ENCODE data around the gene NDUFB2. TPM values are rescaled to one million over a fixed set of nuclear protein-coding genes. Genes with fewer than 3 reads are reported as not detected.

NDUFB2 gene
- polyA plus RNA-seq, 1 donor from 2014 or later: 745 TPM

DNA sequence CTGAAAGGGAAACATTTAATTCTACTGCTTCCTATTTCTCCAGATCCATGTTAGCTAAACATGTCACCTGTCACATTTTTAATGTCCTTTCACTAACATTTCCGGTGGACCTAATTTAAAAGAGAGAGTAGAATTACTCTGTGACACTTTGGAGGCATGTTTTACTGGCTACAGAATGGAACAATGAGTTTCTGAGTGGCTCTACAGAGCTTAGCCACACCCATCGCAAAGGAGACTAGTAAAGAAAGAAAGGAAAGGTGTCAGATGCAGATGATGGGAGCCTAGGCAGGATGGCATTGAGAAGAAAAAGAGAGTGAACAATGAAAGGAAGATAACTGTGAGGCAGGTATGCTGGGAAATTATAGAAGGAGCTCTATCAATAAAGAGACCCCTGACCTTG is 35.9 kb downstream of the NDUFB2 start:
- TF ChIP-seq TAF1 (IDR thresholded peaks at IDR 0.05; ENCODE audit: low read depth) (no peak), EZH2 (IDR thresholded peaks at IDR 0.05; ENCODE audit: borderline replicate concordance, insufficient read depth, low read length, poor library complexity, severe bottlenecking) (no peak), SMC3 (conservative IDR thresholded peaks at IDR 0.05; ENCODE audit: poor library complexity) (no peak), MXI1 (conservative IDR thresholded peaks at IDR 0.05; ENCODE audit: poor library complexity, severe bottlenecking) (no peak), REST (IDR thresholded peaks at IDR 0.05; ENCODE audit: borderline replicate concordance) (no peak), POLR2AphosphoS5 (IDR thresholded peaks at IDR 0.05) (no peak), EP300 (conservative IDR thresholded peaks at IDR 0.05; ENCODE audit: poor library complexity, severe bottlenecking) (no peak)
- TF ChIP-seq, protein P1, sequence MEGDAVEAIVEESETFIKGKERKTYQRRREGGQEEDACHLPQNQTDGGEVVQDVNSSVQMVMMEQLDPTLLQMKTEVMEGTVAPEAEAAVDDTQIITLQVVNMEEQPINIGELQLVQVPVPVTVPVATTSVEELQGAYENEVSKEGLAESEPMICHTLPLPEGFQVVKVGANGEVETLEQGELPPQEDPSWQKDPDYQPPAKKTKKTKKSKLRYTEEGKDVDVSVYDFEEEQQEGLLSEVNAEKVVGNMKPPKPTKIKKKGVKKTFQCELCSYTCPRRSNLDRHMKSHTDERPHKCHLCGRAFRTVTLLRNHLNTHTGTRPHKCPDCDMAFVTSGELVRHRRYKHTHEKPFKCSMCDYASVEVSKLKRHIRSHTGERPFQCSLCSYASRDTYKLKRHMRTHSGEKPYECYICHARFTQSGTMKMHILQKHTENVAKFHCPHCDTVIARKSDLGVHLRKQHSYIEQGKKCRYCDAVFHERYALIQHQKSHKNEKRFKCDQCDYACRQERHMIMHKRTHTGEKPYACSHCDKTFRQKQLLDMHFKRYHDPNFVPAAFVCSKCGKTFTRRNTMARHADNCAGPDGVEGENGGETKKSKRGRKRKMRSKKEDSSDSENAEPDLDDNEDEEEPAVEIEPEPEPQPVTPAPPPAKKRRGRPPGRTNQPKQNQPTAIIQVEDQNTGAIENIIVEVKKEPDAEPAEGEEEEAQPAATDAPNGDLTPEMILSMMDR (IDR thresholded peaks at IDR 0.05; ENCODE audit: poor library complexity, severe bottlenecking): no peak
- no peak overlapping the region for H2AFZ ChIP-seq (ENCODE audit: low read depth, low read length)
- no peak overlapping the region for H3K4me3 ChIP-seq (ENCODE audit: low read length)
- H3K9me2 ChIP-seq (ENCODE audit: insufficient read depth, low read length): no peaks in the 10 kb centered on the region
- no peak overlapping the region for H3K9ac ChIP-seq (ENCODE audit: low read length)
- H3K36me3 ChIP-seq (ENCODE audit: insufficient read depth, low read length): no peaks in the 10 kb centered on the region
- H3K4me2 ChIP-seq (ENCODE audit: low read length): no peak overlapping the region
- H3K27ac ChIP-seq (ENCODE audit: low read length): no peak overlapping the region
- no peaks in the 10 kb centered on the region for H3K79me2 ChIP-seq (replicated peaks; ENCODE audit: insufficient read depth, low read length)
- no peaks in the 10 kb centered on the region for H3F3A ChIP-seq (ENCODE audit: insufficient read depth, low read length, poor library complexity, severe bottlenecking)
- no peaks in the 10 kb centered on the region for H4K20me1 ChIP-seq (ENCODE audit: insufficient read depth)
- no peaks in the 10 kb centered on the region for H3K9me3 ChIP-seq (ENCODE audit: low read length)
- no peaks in the 10 kb centered on the region for H3K27me3 ChIP-seq (ENCODE audit: insufficient read depth, low read depth, low read length)

- Histone ChIP-seq H3K36me3 (ENCODE audit: insufficient read depth, low read length) (no peaks in the 10 kb centered on the region), H3K27me3 (ENCODE audit: insufficient read depth, low read depth, low read length) (no peaks in the 10 kb centered on the region), H3K79me2 (replicated peaks; ENCODE audit: insufficient read depth, low read length) (no peaks in the 10 kb centered on the region), H3K9me3 (ENCODE audit: low read length) (no peaks in the 10 kb centered on the region), H3K9me2 (ENCODE audit: insufficient read depth, low read length) (no peaks in the 10 kb centered on the region), H3F3A (ENCODE audit: insufficient read depth, low read length, poor library complexity, severe bottlenecking) (no peaks in the 10 kb centered on the region), H2AFZ (ENCODE audit: low read depth, low read length) (no peak overlapping the region), H3K4me2 (ENCODE audit: low read length) (no peak overlapping the region), H4K20me1 (ENCODE audit: insufficient read depth) (no peaks in the 10 kb centered on the region), H3K4me3 (ENCODE audit: low read length) (no peak overlapping the region), H3K27ac (ENCODE audit: low read length) (no peak overlapping the region), H3K9ac (ENCODE audit: low read length) (no peak overlapping the region)
- TF ChIP-seq SMC3 (conservative IDR thresholded peaks at IDR 0.05; ENCODE audit: poor library complexity) (no peak), MXI1 (conservative IDR thresholded peaks at IDR 0.05; ENCODE audit: poor library complexity, severe bottlenecking) (no peak), POLR2AphosphoS5 (IDR thresholded peaks at IDR 0.05) (no peak), TAF1 (IDR thresholded peaks at IDR 0.05; ENCODE audit: low read depth) (no peak), RAD21 (conservative IDR thresholded peaks at IDR 0.05) (no peak), EZH2 (IDR thresholded peaks at IDR 0.05; ENCODE audit: borderline replicate concordance, insufficient read depth, low read length, poor library complexity, severe bottlenecking) (no peak)
Observed at GRCh38 chr7:140734096-140734495, 37.6 kb downstream of the NDUFB2 start.

All from neural cell (in vitro differentiated cells).